Measurements from ENCODE around the gene USP6NL. TPM values are rescaled to one million over a fixed set of nuclear protein-coding genes. Genes with fewer than 3 reads are reported as not detected.
A peak's percentile ranks its signal among the peaks of the same experiment; 100 is the strongest.

Gene USP6NL
- total RNA-seq, 1 donor from 2014 or later, result 35.1 TPM

GRCh38 chr10:11598712-11599397, 12.6 kb downstream of the USP6NL start:
- DNase-seq (ENCODE audit: low spot score in 2 of 2), result no peak
- FAIRE-seq, result no peak

GRCh38 chr10:11597470-11597869, 14.0 kb downstream of the USP6NL start:
- FAIRE-seq, result peak; percentile 36
- no peak for DNase-seq (ENCODE audit: low spot score in 2 of 2)

- DNase-seq (ENCODE audit: low spot score in 2 of 2) (peak in 1 of 2 donors; percentile 14), FAIRE-seq (no peak)
Measured at GRCh38 chr10:11595395-11595692, 16.1 kb downstream of the USP6NL start.

DNA sequence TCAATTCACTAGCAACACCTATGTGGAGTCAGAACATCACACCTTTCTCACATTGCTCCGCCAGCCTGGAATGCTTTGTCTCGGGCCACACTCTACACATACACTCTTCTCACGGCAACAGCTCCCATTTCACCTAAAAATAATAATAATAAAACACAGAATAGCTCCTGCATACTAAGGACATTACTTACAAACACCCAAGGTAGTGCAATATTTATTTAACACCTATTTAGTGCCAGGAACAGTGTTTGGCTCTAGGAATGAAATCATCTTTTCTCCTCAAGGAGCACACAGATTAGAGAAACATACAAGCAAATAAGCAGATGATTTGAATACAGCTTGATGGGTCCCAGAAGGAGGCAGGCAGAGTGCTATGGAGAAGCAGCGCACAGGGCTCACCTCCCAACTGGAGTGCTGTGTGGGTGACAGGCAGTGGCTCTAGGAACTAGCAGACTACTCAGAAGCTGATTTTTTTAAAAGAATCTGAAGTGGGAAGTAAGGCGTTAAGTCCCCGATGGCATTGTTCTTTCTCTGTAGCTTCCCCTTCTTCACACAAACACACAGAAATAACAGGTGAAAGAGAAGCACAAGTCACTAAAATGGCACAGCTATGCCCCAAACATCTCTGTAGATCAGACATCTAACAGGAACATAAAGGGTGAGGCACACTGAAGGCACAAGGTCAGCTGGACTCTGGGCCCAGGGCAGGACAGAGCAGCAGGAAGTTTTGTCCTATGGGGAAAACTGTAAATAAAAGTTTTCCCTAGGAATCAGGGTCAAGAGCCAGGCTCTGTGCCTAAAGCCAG, 16.7 kb downstream of the USP6NL start:
- FAIRE-seq, result no peak
- DNase-seq (ENCODE audit: low spot score in 2 of 2), result no peak

GRCh38 chr10:11593612-11594011, 17.8 kb downstream of the USP6NL start:
- FAIRE-seq, result no peak

DNA sequence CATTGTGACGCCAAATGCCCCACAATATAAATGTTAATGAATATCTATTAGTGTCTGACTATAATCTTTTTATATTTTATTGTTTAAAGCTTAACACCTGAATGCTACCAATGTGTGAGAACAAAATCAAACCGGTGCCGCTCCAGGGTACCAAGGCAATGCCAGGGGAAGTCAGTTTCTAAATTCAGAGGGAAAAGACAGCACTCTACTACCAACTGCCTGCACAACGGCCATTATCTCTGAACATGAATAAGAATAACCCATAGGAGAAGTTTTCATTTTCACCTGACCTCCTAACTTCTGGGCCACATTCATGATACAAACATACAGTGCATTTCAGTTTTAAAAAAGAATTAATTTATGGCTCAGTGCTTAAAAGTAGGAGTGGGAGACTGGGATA, 21.7 kb downstream of the USP6NL start:
- DNase-seq (ENCODE audit: low spot score in 2 of 2) (no peak), FAIRE-seq (no peak)

More at GRCh38 chr10:11593612-11594011, 17.8 kb downstream of the USP6NL start:
- DNase-seq (ENCODE audit: low spot score in 2 of 2), result no peak

- DNase-seq (ENCODE audit: low spot score in 2 of 2) (no peak), FAIRE-seq (no peak)
Measured at GRCh38 chr10:11588873-11589574, 22.4 kb downstream of the USP6NL start.

- DNase-seq (ENCODE audit: low spot score in 2 of 2), result no peak
- FAIRE-seq, result no peak
Measured at GRCh38 chr10:11587722-11588259, 23.7 kb downstream of the USP6NL start.

GRCh38 chr10:11586170-11586569, 25.3 kb downstream of the USP6NL start:
- FAIRE-seq (peak; percentile 44), DNase-seq (ENCODE audit: low spot score in 2 of 2) (no peak)

GRCh38 chr10:11581213-11581612, 30.2 kb downstream of the USP6NL start:
- no peak for DNase-seq (ENCODE audit: low spot score in 2 of 2)
- FAIRE-seq, result no peak

DNA sequence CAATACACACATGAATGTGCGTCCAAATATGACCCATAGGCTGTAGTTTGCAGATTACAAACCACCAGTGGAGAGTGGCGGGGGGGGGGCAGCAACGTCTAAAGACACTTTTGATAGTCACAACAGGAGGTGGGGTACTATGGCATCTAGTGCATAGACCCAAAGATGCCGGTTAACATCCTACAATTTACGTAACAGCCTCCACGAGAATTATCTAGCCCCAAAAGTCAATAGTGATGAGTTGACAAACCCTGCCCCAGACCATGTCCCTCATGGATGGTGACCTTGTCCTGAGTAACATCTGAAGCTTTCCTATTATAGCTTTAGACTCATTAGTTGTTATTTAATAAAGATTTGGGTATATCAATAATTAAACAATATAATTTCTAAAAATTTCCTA, 31.6 kb downstream of the USP6NL start:
- DNase-seq (ENCODE audit: low spot score in 2 of 2) (no peak), FAIRE-seq (no peak)

- DNase-seq (ENCODE audit: low spot score in 2 of 2) (no peak), FAIRE-seq (no peak)
Measured at GRCh38 chr10:11578802-11579255, 32.6 kb downstream of the USP6NL start.

DNA sequence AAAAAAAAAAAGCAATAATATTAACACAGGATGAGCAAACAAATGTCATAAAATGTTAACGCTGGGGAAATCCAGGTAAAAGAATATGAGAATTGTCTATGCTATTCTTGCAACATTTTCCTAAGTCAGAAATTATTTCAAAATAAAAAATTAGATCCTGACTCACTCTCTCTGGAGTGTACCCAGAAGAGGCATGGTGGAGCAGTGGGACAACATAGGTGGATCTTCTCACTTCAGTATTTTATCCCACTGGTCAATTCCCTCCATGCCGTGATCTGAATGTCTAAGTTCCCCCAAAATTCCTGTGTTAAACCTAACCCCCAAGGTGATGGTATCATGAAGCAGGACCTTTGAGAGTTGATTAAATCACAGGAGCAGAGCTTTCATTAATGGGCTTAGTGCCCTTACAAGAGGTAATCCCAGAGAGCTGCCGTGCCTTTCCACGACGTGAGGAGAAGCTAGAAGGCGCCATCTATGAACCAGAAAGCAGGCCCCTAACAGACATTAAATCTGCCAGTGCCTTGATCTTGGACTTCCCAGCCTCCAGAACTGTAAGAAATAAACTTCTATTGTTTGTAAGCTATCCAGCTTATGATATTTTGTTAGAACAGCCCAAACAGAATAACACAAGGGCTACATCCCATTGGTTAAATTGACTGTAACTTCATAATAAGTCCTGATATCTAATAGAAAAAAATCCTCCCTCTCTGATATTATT, 35.2 kb downstream of the USP6NL start:
- FAIRE-seq, result no peak
- DNase-seq (ENCODE audit: low spot score in 2 of 2), result no peak

DNA sequence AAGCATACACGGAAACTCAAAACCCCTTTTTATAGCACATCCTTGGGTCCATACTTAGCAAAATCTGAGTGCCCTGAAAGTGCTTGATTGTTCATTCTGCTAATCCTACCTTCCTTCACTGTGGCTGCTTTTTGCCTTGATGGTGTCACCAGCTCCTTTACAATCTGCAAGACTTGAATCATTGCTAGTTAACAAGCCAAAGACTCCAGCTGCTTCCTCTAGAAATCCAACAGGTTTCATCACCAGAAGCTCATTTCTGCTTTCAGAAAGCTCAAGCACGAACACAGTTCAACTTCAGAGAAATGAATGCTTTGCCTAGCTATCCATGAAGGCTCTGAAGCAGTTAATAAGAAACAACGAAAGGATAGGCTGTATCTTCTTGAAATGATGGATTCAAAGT, 38.0 kb downstream of the USP6NL start:
- FAIRE-seq (no peak), DNase-seq (ENCODE audit: low spot score in 2 of 2) (no peak)

DNA sequence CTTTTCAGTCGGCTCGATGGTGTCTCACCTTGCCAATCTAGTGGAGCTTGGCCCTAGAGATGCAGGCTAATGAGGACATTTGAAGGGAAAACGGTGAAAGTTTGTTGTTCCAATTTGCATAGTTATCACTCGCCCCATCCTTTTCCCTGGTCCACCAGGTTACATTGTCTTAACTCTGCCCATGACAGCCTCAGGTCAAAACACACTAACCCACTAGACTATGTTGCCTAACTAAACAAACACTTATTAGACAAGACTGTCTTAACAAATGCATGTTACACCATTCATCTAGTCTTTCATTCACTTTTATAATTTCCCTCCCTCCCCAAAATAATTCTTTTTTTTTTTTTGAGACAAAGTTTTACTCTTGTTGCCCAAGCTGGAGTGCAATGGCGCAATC, 40.7 kb downstream of the USP6NL start:
- FAIRE-seq, result no peak
- no peak for DNase-seq (ENCODE audit: low spot score in 2 of 2)

DNA sequence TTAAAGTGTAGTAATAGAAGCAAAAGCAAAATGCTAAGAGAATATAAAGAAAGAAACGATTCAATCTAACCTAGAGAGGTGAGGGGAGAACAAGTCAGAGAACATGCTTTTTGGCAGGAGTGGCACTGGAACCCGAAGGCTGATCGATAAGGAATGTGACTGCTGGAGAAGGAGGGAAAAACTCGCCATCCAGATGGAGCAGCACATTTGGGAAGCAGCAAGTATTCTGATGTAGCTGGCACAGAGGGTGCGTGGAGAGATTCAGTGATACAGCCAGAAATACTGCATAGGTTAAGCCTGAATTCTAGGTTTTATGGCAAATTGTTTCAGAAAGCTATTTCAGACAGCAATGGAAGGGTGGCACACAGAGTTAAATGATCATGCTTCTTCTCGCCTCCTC, 42.0 kb downstream of the USP6NL start:
- FAIRE-seq (no peak), DNase-seq (ENCODE audit: low spot score in 2 of 2) (no peak)

- DNase-seq (ENCODE audit: low spot score in 2 of 2) (no peak), FAIRE-seq (no peak)
Measured at GRCh38 chr10:11568578-11568977, 42.9 kb downstream of the USP6NL start.

- no peak for FAIRE-seq
Measured at GRCh38 chr10:11564741-11565140, 46.7 kb downstream of the USP6NL start.

GRCh38 chr10:11563936-11564335, 47.5 kb downstream of the USP6NL start:
- FAIRE-seq, result no peak
- DNase-seq (ENCODE audit: low spot score in 2 of 2), result no peak

More at GRCh38 chr10:11564741-11565140, 46.7 kb downstream of the USP6NL start:
- DNase-seq (ENCODE audit: low spot score in 2 of 2), result no peak

GRCh38 chr10:11562888-11563287, 48.6 kb downstream of the USP6NL start:
- DNase-seq (ENCODE audit: low spot score in 2 of 2) (no peak), FAIRE-seq (peak; percentile 79)

Data from frontal cortex (tissue), 4 donors.